WTC11 (cell line): Measurements from ENCODE around the gene DYRK1A. TPM values are rescaled to one million over a fixed set of nuclear protein-coding genes. Genes with fewer than 3 reads are reported as not detected.

ENCODE experiments used
- ATAC-seq: fragments of 200-7000 bp; cut with Tn5 transposase; 2 replicates; pipeline ENCODE4 v1.10.0; 2021; ENCODE audit warnings: mild to moderate bottlenecking, moderate library complexity
- CTCF ChIA-PET: fragments of 300-600 bp; sonication (Branson Sonifier 250); formaldehyde crosslinking; loops from one replicate; lab custom pipeline; 2021; ENCODE audit warnings: antibody characterized with exemption; lab: Charles Lee
- POLR2A ChIA-PET: fragments of 350-600 bp; sonication (Branson Sonifier 250); formaldehyde crosslinking; loops from one replicate; lab custom pipeline; 2021; ENCODE audit warnings: antibody characterized with exemption; lab: Charles Lee
- DNase-seq: peaks from one replicate; pipeline ENCODE4 v3.0.0; 2021; ENCODE audit warnings: low spot score
- H3K27ac Mint-ChIP-seq: 2 replicates; pipeline ENCODE4 v1.8.0; 2021; ENCODE audit warnings: mixed read lengths
- H3K27me3 Mint-ChIP-seq: 2 replicates; pipeline ENCODE4 v1.8.0; 2021; ENCODE audit warnings: low read depth, mild to moderate bottlenecking, moderate library complexity, mixed read lengths
- H3K36me3 Mint-ChIP-seq: 2 replicates; pipeline ENCODE4 v1.8.0; 2021; ENCODE audit warnings: mixed read lengths
- H3K4me1 Mint-ChIP-seq: 2 replicates; pipeline ENCODE4 v1.8.0; 2022; ENCODE audit warnings: mixed read lengths
- H3K4me3 Mint-ChIP-seq: 2 replicates; pipeline ENCODE4 v1.8.0; 2021; ENCODE audit warnings: mild to moderate bottlenecking, moderate library complexity, mixed read lengths
- H3K9me3 Mint-ChIP-seq: 2 replicates; pipeline ENCODE4 v1.8.0; 2021; ENCODE audit warnings: mixed read lengths
- JAZF1 ChIP-seq: fragments of 250-450 bp; sonication (Bioruptor Pico); IDR thresholded peaks from 2 replicates; pipeline ENCODE4 v1.9.0; 2021; ENCODE audit warnings: moderate library complexity, mild to moderate bottlenecking, inconsistent platforms
- JUN ChIP-seq: sonication (generic); formaldehyde crosslinking; IDR thresholded peaks from 2 replicates; pipeline ENCODE4 v1.8.0; 2023; ENCODE audit warnings: mild to moderate bottlenecking, missing genetic modification reagents
- KAT7 ChIP-seq: sonication (generic); formaldehyde crosslinking; IDR thresholded peaks from 2 replicates; pipeline ENCODE4 v1.8.1; 2023; ENCODE audit warnings: missing genetic modification reagents, mild to moderate bottlenecking, borderline replicate concordance
- MXD4 ChIP-seq: fragments of 250-450 bp; sonication (Bioruptor Pico); IDR thresholded peaks from 2 replicates; pipeline ENCODE4 v1.8.0; 2021; ENCODE audit warnings: mild to moderate bottlenecking, moderate library complexity, borderline replicate concordance
- NR1H2 ChIP-seq: sonication (generic); formaldehyde crosslinking; IDR thresholded peaks from 2 replicates; pipeline ENCODE4 v1.9.0; 2021; ENCODE audit warnings: mild to moderate bottlenecking, moderate library complexity, missing genetic modification reagents
- SMAD4 ChIP-seq: sonication (generic); formaldehyde crosslinking; IDR thresholded peaks from 2 replicates; pipeline ENCODE4 v1.8.0; 2022; ENCODE audit warnings: mild to moderate bottlenecking, missing genetic modification reagents
- TEAD1 ChIP-seq: sonication (generic); formaldehyde crosslinking; IDR thresholded peaks from 2 replicates; pipeline ENCODE4 v1.8.0; 2022; ENCODE audit warnings: mild to moderate bottlenecking, missing genetic modification reagents
- ZNF219 ChIP-seq: sonication (generic); formaldehyde crosslinking; IDR thresholded peaks from 2 replicates; pipeline ENCODE4 v1.8.0; 2023; ENCODE audit warnings: missing genetic modification reagents, mild to moderate bottlenecking, borderline replicate concordance
- ZNF263 ChIP-seq: sonication (generic); formaldehyde crosslinking; IDR thresholded peaks from 2 replicates; pipeline ENCODE4 v1.8.1; 2022; ENCODE audit warnings: low read depth, mild to moderate bottlenecking, moderate library complexity, missing genetic modification reagents
- ZNF671 ChIP-seq: fragments of 250-450 bp; sonication (Bioruptor Pico); IDR thresholded peaks from 2 replicates; pipeline ENCODE4 v1.8.0; 2021; ENCODE audit warnings: mild to moderate bottlenecking
- total RNA-seq: library from RNA; stranded (reverse); gene quantifications from 3 replicates; pipeline ENCODE4 v1.2.3, GENCODE V29; 2021
- TF ChIP-seq, protein P1 (sequence below): sonication (generic); formaldehyde crosslinking; IDR thresholded peaks from 2 replicates; pipeline ENCODE4 v1.8.1; 2022; ENCODE audit warnings: mild to moderate bottlenecking, missing genetic modification reagents, moderate library complexity, borderline replicate concordance
- TF ChIP-seq, protein P2 (sequence below): sonication (generic); formaldehyde crosslinking; IDR thresholded peaks from 2 replicates; pipeline ENCODE4 v1.8.1; 2023; ENCODE audit warnings: mild to moderate bottlenecking, missing genetic modification reagents, moderate library complexity
- TF ChIP-seq, protein P3 (sequence below): sonication (generic); formaldehyde crosslinking; IDR thresholded peaks from 2 replicates; pipeline ENCODE4 v1.8.0; 2022; ENCODE audit warnings: mild to moderate bottlenecking, missing genetic modification reagents
- TF ChIP-seq, protein P4 (sequence below): sonication (generic); formaldehyde crosslinking; IDR thresholded peaks from 2 replicates; pipeline ENCODE4 v1.8.1; 2022; ENCODE audit warnings: low read depth, missing genetic modification reagents, borderline replicate concordance
- TF ChIP-seq, protein P5 (sequence below): sonication (generic); formaldehyde crosslinking; IDR thresholded peaks from 2 replicates; pipeline ENCODE4 v1.8.1; 2023; ENCODE audit warnings: mild to moderate bottlenecking, missing genetic modification reagents, borderline replicate concordance

DYRK1A gene
- total RNA-seq, 1 experiment from 2014 or later, result 56.5 TPM

DNA sequence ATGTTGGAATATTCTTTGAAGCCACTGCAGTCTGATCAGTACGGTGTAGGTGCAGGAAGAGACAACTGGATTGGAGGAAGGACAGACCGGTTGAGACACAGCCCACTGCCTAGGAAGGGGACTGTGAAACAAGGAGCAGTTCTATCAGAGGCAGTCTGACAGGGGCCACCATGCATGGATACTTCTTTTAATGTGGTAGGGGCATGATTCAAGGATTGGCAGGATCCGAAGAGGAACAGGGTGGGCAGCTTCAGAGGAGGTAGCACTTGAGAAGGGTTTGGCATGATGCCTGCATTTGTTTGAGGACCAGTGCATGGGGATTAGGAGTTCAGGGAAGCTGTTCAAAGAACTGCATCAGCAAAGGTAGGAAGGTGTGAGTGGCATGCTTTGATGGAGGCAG, 167.9 kb downstream of the DYRK1A start:
- CTCF ChIA-PET, result no interaction called here
- peaks cover 4% of the 10 kb centered on the region; the same call in 1 of the 2 replicates for H3K27me3 Mint-ChIP-seq
- H3K27ac Mint-ChIP-seq, result no peak overlapping the region

DNA sequence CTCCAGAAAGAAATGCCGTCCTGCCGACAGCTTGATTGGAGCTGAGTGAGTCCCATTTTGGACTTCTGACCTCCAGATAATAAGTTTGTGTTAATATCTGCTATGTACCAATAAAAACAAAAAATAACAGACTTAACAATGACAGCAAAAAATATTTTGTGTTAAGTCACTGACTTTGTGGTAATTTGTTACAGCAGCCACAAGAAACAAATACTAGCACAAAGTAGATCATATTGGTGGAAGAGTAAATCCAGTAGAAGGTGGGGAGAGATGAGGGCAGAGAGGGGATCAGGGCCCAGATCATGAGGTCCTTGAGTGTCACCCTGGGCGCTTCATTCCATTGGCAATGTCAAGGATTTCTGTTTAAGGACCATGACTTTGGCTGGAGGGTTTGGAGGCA, 168.6 kb downstream of the DYRK1A start:
- Mint-ChIP-seq H3K27ac (no peak overlapping the region), H3K9me3 (peaks cover 31% of the 10 kb centered on the region), H3K36me3 (peaks cover 20% of the 10 kb centered on the region), H3K27me3 (peaks cover 4% of the 10 kb centered on the region; the same call in 1 of the 2 replicates), H3K4me3 (no peak overlapping the region), H3K4me1 (peaks cover 10% of the 10 kb centered on the region)
- TF ChIP-seq KAT7 (no peak), JAZF1 (CRISPR knock-in tag) (no peak), TEAD1 (CRISPR knock-in tag) (no peak), ZNF671 (CRISPR knock-in tag) (no peak), ZNF219 (CRISPR knock-in tag) (no peak)
- TF ChIP-seq, protein P1, sequence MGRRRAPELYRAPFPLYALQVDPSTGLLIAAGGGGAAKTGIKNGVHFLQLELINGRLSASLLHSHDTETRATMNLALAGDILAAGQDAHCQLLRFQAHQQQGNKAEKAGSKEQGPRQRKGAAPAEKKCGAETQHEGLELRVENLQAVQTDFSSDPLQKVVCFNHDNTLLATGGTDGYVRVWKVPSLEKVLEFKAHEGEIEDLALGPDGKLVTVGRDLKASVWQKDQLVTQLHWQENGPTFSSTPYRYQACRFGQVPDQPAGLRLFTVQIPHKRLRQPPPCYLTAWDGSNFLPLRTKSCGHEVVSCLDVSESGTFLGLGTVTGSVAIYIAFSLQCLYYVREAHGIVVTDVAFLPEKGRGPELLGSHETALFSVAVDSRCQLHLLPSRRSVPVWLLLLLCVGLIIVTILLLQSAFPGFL (CRISPR knock-in tag), result no peak
- TF ChIP-seq, protein P2, sequence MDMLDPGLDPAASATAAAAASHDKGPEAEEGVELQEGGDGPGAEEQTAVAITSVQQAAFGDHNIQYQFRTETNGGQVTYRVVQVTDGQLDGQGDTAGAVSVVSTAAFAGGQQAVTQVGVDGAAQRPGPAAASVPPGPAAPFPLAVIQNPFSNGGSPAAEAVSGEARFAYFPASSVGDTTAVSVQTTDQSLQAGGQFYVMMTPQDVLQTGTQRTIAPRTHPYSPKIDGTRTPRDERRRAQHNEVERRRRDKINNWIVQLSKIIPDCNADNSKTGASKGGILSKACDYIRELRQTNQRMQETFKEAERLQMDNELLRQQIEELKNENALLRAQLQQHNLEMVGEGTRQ, result no peak
- TF ChIP-seq, protein P3, sequence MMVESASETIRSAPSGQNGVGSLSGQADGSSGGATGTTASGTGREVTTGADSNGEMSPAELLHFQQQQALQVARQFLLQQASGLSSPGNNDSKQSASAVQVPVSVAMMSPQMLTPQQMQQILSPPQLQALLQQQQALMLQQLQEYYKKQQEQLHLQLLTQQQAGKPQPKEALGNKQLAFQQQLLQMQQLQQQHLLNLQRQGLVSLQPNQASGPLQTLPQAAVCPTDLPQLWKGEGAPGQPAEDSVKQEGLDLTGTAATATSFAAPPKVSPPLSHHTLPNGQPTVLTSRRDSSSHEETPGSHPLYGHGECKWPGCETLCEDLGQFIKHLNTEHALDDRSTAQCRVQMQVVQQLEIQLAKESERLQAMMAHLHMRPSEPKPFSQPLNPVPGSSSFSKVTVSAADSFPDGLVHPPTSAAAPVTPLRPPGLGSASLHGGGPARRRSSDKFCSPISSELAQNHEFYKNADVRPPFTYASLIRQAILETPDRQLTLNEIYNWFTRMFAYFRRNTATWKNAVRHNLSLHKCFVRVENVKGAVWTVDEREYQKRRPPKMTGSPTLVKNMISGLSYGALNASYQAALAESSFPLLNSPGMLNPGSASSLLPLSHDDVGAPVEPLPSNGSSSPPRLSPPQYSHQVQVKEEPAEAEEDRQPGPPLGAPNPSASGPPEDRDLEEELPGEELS (CRISPR knock-in tag), result no peak
- ATAC-seq, result no peak
- ChIA-PET CTCF (interaction anchor here (0.6 kb wide), 1 partner anchor 192 kb away, joined by 3 read pairs; no protein-coding TSS in a partner anchor), POLR2A (no interaction called here)
- no peak for DNase-seq

More for the DNA sequence above, 167.9 kb downstream of the DYRK1A start:
- no peak overlapping the region for H3K4me3 Mint-ChIP-seq
- TF ChIP-seq JUN (CRISPR knock-in tag) (no peak), SMAD4 (CRISPR knock-in tag) (no peak), ZNF263 (no peak), NR1H2 (CRISPR knock-in tag) (no peak), MXD4 (CRISPR knock-in tag) (no peak)
- TF ChIP-seq, protein P4, sequence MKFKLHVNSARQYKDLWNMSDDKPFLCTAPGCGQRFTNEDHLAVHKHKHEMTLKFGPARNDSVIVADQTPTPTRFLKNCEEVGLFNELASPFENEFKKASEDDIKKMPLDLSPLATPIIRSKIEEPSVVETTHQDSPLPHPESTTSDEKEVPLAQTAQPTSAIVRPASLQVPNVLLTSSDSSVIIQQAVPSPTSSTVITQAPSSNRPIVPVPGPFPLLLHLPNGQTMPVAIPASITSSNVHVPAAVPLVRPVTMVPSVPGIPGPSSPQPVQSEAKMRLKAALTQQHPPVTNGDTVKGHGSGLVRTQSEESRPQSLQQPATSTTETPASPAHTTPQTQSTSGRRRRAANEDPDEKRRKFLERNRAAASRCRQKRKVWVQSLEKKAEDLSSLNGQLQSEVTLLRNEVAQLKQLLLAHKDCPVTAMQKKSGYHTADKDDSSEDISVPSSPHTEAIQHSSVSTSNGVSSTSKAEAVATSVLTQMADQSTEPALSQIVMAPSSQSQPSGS, result no peak
- TF ChIP-seq, protein P5, sequence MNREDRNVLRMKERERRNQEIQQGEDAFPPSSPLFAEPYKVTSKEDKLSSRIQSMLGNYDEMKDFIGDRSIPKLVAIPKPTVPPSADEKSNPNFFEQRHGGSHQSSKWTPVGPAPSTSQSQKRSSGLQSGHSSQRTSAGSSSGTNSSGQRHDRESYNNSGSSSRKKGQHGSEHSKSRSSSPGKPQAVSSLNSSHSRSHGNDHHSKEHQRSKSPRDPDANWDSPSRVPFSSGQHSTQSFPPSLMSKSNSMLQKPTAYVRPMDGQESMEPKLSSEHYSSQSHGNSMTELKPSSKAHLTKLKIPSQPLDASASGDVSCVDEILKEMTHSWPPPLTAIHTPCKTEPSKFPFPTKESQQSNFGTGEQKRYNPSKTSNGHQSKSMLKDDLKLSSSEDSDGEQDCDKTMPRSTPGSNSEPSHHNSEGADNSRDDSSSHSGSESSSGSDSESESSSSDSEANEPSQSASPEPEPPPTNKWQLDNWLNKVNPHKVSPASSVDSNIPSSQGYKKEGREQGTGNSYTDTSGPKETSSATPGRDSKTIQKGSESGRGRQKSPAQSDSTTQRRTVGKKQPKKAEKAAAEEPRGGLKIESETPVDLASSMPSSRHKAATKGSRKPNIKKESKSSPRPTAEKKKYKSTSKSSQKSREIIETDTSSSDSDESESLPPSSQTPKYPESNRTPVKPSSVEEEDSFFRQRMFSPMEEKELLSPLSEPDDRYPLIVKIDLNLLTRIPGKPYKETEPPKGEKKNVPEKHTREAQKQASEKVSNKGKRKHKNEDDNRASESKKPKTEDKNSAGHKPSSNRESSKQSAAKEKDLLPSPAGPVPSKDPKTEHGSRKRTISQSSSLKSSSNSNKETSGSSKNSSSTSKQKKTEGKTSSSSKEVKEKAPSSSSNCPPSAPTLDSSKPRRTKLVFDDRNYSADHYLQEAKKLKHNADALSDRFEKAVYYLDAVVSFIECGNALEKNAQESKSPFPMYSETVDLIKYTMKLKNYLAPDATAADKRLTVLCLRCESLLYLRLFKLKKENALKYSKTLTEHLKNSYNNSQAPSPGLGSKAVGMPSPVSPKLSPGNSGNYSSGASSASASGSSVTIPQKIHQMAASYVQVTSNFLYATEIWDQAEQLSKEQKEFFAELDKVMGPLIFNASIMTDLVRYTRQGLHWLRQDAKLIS (CRISPR knock-in tag), result no peak
- TF ChIP-seq, all 79 proteins: peak for 0
- DNase-seq (no peak), ATAC-seq (no peak)
- POLR2A ChIA-PET, result no interaction called here
- peaks cover 13% of the 10 kb centered on the region for H3K4me1 Mint-ChIP-seq
- H3K9me3 Mint-ChIP-seq, result peaks cover 30% of the 10 kb centered on the region
- H3K36me3 Mint-ChIP-seq, result peaks cover 20% of the 10 kb centered on the region
